HG03025 (cell line): Measurements from ENCODE around the gene PLEKHA7.

Source experiments
- ATAC-seq: cut with Tn5 transposase; IDR thresholded peaks from one replicate; pipeline ENCODE4 v1.9.1; 2021; ENCODE audit warnings: mild to moderate bottlenecking, moderate library complexity; ENCODE audit not compliant: unreplicated experiment, low FRiP score

The PLEKHA7 gene

GRCh38 chr11:16778876-16779275, 235.3 kb downstream of the PLEKHA7 start:
- no peak for ATAC-seq

- ATAC-seq: no peak
These were observed 235.9 kb downstream of the PLEKHA7 start for GRCh38 chr11:16778286-16778685.

- no peak for ATAC-seq
These were observed 236.6 kb downstream of the PLEKHA7 start for GRCh38 chr11:16777613-16777975.

- ATAC-seq: no peak
These were observed 237.3 kb downstream of the PLEKHA7 start for GRCh38 chr11:16776711-16777612.

GRCh38 chr11:16775614-16776283, 238.5 kb downstream of the PLEKHA7 start:
- ATAC-seq: no peak

GRCh38 chr11:16774936-16775613, 239.1 kb downstream of the PLEKHA7 start:
- no peak for ATAC-seq

- ATAC-seq: no peak
These were observed 240.0 kb downstream of the PLEKHA7 start for GRCh38 chr11:16773981-16774935.

GRCh38 chr11:16772141-16772512, 242.1 kb downstream of the PLEKHA7 start:
- no peak for ATAC-seq

GRCh38 chr11:16771350-16772140, 242.7 kb downstream of the PLEKHA7 start:
- ATAC-seq: no peak

GRCh38 chr11:16770016-16770415, 244.2 kb downstream of the PLEKHA7 start:
- no peak for ATAC-seq

GRCh38 chr11:16769386-16769785, 244.8 kb downstream of the PLEKHA7 start:
- no peak for ATAC-seq

- no peak for ATAC-seq
These were observed 246.3 kb downstream of the PLEKHA7 start for GRCh38 chr11:16767957-16768356.

GRCh38 chr11:16767137-16767536, 247.1 kb downstream of the PLEKHA7 start:
- ATAC-seq: no peak

- no peak for ATAC-seq
These were observed 249.3 kb downstream of the PLEKHA7 start for GRCh38 chr11:16764888-16765287.

- ATAC-seq: no peak
These were observed 250.5 kb downstream of the PLEKHA7 start for GRCh38 chr11:16763746-16764145.

GRCh38 chr11:16759857-16760508, 254.2 kb downstream of the PLEKHA7 start:
- no peak for ATAC-seq

- ATAC-seq: no peak
These were observed 255.7 kb downstream of the PLEKHA7 start for GRCh38 chr11:16758382-16759024.

GRCh38 chr11:16750417-16750816, 263.8 kb downstream of the PLEKHA7 start:
- ATAC-seq: no peak
